GM18526 (cell line): ENCODE results near the gene ADGRL2.

Experiments
- POLR2A ChIP-seq: IDR thresholded peaks from 3 replicates; pipeline ENCODE4 v1.6.1; 2011; ENCODE audit not compliant: insufficient read length; ENCODE audit errors: extremely low read depth

Gene ADGRL2

DNA sequence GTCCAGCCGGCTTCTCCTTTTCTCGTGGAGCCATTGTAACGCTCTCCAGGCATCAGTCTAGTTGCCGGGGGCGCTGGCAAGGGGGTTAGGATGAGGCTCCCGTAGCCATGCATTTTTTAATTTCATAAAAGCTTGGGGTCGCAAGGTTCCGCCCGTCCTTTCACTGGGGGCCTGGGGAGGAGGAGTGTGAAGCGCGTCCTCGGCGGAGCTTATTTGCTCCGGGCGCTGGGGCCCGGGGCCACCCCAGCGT is 1.6 kb downstream of the ADGRL2 start:
- no peak for TF ChIP-seq POLR2A

DNA sequence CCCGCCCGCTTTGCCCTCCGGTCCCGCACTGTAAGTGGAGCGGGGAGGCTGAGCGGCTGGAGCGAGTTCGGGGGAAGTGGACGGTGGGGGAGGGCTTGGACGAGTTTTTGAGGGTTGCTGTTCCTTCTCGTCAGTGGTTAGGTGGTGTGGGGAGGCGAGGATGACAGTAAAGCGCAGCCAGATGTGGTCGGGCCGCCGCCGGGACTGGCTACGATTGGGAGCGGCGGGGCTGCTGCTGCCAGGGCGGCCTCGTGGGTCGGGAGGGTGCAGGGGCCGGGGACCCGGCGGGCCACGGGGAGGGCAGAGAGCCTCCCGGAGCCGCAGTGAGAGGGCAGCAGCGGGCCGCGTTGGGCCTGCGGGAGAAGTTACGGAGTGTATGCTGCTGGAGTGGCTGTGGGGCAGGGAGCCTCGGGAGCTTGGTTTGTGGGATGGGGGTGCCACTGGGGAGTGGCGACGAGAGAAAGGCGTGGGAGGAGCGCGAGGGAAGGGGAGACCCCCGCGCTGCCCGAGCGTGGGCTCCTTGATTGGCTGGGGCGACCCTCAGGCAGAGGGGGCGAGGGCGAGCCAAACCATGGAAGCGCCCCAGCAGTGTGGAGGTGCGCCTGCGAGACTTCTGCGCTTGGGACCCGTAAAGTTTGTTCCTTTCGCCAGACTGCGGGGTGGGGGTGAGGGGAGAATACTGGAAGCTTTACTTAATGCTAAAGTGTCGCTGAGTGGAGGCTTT is 2.1 kb downstream of the ADGRL2 start:
- no peak for TF ChIP-seq POLR2A

DNA sequence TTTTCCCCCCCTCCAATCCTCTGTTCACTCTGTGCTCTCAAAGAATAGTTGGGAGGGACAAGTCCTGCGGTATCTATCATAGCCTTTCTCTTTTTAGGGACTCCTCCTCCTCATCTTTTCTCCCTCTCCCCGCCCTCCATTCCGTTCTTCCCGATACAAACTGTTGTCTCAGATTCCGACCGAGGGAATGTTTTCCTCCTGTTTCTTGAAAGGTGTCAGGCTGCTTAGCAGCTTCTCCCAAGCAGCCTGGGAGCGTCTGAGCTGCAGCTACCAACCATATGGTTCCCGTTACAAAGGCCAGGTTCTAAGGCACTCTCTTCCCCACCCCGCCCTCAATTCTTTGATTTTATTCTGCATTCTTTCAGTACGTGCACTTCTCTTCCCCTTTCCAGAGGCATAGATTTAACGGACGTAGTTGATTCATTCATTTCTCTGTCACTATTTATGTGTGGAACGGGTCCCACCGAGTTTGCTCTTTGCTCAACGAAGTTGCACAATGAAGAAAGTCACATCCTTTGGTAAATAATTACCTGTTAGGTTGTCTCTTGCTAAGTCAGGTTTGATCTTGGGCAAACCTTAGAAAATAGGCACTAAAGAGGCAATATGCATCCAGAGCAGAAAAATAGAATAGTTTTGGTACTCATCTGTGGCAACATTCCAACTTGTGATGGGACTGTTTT is 2.8 kb downstream of the ADGRL2 start:
- no peak for TF ChIP-seq POLR2A

DNA sequence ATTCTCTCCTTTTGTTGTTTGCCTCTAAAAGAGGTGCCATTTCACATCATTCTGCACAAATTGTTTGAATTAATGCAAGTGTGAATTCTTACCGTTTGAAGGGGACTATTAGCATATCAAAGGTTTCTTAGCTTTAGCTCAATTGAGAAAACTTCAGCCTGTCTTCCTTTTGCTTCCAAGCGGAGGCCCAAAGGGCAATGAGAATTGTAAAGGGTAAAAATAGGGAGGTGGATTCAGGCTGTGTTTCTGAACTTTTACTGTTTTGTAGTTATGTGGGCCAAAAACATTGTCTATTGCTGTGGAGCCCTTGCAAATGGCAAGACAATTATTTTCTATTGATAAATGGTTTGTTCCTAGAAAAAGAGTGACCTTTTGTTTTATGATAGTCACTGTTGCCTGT is 3.6 kb downstream of the ADGRL2 start:
- TF ChIP-seq POLR2A = no peak

DNA sequence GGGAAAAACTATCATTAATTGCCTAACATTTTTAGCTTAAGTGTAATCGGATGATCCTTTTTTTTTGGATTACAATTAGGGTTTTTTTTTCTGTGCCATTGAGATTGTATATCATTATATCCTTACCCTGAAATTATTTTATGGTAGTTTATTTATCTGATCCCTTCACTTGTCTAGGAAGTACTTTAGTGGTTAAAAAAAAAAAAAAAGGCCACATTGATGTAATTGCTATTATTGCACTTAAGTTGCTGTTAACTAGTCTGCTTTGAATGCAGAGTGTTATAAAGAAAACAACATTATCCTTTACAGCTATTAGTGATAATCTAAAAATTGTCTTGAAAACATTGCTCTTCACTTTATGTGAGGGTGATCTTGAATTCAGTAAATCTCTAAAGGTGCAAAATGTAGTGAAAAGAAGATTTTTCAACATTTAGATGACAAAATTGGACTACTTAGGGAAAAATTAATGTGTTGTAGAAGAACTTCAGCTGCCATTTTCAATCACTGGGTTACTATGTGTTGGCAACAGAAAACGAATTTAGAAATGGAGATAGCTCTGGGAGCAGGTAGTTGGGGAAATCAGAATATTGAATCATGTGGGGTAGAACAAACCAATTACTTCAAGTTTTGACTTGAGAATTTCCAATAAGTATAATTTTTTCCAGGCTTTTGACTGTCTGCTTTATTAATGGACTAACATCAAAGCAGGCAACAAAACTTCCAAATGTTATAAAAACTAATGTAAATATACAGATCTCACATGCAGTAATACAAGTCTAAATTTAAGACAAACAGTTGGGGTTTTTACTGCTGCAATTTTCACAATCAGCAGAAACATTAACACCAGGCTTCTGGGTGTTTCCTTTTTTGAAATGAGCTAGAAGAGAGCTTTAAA is 5.0 kb downstream of the ADGRL2 start:
- no peak for TF ChIP-seq POLR2A

DNA sequence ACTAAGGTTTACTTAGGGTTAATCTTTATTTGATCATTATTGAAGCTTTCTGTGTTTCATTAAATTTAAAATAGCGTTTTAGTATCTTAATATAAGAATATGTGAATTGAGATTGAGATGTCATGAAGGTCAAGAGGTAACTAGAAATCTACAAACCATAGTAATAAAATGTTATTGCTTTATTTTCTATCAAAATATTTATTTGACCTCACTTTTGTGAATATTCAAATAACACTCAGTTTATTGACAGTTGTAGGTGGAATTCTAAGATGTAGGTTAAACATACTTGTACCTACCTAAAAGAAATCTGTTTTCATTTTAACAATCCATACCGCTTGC is 5.7 kb downstream of the ADGRL2 start:
- no peak for TF ChIP-seq POLR2A

DNA sequence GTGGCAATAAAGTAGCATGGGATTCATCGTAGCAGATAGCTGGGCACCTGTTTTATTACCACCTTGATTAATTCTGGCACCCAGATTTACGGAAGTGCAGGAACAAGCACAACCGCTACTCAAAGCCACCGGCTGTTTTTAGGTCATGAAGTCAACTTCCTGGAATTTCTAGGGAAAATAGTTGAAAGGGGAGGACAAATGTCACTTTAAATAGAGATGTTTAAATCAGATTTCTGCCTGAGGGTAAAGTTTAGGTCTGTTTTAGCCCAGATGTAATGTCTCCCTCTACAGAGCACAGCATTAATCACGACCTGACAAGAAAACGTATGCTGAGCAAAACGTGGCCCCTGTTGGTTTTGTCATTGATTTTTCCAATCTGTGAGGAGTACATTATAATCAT is 8.0 kb downstream of the ADGRL2 start:
- TF ChIP-seq POLR2A = no peak

DNA sequence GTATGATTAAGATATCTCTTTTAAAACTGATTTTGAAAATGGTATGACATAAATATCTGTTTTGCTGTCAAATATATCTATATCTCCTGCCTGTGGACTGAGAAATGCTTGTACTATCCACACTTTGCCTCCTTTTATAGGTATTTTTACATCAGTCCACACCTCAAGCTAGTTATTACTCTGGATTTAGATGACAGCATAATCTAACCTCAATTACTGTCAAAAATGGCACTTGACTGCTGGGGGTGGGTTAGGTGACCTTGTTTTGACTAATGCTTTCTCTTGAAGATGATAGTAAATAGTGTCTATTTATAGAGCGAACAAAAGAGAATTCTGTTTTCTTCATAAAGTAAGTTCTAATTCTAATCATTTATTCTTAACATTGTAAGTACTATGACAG is 9.1 kb downstream of the ADGRL2 start:
- TF ChIP-seq POLR2A = no peak

DNA sequence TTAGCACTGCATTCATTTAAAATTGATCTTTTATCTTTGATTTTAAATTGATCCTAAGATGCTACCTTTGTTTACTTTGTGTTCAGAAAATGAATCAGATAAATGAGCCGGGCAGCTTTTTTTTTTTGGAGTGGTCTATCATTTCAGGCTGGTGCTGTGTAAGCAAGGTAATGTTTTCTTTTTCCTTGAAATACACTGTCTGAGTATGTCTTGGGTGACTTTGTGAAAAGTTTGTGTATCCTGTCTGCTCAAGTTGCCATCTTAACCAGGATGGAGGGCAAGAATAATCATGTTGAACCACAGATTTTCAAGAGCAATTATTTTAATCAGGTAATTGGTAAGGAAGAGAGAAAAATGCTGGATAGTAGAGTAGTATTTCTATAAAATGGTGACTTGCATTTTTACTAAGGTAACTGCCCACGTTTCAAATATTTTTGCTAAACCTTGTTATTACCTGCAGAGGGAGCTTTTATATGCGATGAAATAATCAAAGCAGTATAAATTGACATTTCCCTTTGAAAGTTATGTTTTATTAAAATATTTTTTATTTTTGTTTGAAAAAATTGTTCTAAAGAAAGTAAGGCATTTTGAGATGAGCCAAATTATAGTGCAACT is 11.1 kb downstream of the ADGRL2 start:
- no peak for TF ChIP-seq POLR2A

DNA sequence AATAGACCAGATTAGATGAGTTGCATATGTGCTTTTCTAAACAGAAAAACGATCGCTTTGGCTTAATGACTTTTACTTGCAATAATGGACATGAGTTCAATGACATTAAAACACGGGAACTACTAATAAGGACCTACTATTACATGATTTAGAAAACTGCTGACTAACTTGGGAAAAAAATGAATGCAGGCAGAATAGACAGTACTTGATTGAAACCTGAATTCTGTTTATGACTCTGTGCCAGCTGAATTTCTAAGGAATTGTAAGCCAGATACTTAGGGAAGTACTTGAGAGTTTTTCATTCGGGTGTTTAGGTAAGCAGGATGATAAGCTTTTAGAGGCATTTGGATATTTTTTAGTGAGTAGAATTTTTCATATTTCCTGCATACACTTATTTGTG is 12.0 kb downstream of the ADGRL2 start:
- no peak for TF ChIP-seq POLR2A

DNA sequence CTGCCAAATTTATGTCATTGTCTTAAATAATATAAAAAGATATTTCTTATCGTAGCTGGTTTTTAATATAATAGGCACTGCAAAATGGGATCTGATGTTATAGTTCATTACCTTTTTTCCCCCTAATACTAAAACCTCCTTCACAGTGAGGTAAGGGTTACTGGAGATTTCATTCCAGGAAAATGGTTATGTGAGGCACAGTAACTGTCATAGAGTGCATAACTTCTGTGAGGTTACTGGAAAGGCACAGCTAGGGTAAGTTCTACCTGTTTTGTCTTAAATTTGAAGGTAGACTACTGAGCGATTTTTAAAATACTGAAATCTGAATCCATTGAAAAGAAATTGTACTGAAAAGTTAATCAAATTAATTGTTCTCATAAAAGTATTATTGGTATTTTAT is 13.0 kb downstream of the ADGRL2 start:
- no peak for TF ChIP-seq POLR2A

DNA sequence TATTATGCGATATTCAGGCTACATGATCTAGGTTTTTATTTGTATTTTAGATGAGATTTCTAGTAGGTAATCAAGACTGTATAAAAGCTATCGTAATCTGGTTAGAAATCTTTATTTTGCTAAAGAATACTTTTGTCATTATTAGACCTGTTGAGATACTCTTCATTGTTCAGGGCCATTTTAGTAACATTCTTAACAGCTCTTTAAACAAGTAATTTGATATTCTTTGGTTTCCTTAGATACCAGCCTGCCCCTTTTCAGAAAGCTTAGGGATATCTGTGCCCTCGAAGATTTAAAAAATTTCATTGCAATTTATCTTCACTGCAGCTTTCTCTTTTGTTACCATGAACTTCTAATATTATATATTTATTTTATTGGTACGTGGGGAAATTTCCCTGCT is 18.9 kb downstream of the ADGRL2 start:
- no peak for TF ChIP-seq POLR2A

DNA sequence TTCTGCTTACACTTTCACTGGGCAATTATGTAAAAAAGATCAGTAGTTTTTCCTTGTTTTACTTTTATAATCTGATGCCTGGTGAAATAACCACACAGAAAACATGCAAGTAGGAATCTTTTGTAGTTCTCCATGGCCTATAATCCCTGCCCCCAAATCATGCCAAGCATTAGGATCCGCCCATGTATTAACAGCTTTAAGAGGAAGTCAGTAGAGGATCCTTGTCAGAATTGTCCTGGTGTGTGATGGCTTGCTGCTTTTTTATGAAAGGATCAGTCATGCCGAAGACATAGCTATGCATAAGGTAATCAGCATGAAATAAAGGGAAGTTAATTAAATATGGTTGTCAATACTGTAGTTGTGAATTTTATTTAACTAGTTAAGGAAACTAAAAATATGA is 20.0 kb downstream of the ADGRL2 start:
- TF ChIP-seq POLR2A = no peak

DNA sequence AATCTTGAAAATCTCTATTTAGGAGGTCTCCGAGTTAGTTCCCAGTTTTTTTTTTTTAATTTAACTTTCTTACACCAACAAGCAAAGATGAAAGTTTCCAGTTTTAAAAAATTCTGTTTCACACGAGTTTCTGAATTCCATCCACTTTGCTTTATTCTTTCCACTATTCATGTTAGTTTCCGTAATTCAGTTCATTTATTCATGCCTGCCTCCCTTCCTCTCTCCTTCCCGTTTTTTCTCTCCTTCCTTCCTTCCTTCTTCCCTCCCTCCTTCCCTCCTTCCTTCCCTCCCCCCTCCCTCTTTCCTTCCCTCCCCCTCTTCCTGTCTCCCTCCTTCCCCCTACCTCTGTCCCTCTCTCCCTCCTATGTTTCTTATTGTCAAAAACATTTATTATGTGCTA is 22.3 kb downstream of the ADGRL2 start:
- TF ChIP-seq POLR2A = no peak

DNA sequence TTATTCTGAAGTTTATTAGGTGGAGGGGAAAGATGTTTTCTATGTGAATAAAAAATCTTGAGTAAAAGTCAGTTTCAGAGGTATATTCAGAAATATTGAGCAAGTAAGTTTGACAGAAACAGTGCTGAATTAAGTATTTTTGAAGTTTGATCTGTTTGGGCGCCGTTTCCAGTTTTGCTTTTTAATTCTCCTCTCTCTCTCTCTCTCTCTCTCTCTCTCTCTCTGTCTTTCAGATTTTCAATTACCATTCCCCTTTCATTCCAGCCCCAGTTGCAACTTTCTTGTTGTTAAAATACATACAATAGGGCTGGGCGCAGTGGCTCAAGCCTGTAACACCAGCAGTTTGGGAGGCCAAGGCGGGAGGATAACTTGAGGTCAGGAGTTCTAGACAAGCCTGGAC is 24.0 kb downstream of the ADGRL2 start:
- no peak for TF ChIP-seq POLR2A

DNA sequence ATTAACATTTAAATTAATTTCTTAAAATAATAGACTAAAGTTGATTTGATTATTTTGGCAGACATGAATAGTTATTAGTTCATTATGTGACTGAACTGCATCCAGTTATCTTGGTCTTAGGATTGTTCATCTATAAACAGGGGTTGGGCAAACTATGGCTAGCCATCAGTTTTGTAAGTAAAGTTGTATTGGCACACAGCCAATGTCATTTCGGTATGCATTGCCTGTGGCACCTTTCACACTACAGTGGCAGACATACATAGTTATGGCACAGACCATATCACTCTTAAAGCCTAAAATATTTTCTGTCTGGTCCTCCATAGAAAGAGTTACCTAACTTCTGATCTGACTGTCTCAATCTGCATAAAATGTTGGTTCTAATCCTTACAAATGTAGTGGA is 27.2 kb downstream of the ADGRL2 start:
- TF ChIP-seq POLR2A = no peak
